B cell (primary cell): Measurements from ENCODE around the gene FGF5. TPM values are rescaled to one million over a fixed set of nuclear protein-coding genes. Genes with fewer than 3 reads are reported as not detected.

ENCODE experiments used
- ATAC-seq: fragments of 200-7000 bp; cut with Tn5 transposase; one replicate; pipeline ENCODE4 v1.10.0; 2021; ENCODE audit warnings: low read depth, mild to moderate bottlenecking, moderate number of reproducible peaks, moderate library complexity
- CTCF ChIA-PET: fragments of 350-600 bp; sonication (Branson Sonifier 250); formaldehyde crosslinking; loops from one replicate; lab custom pipeline; 2021; ENCODE audit warnings: antibody characterized with exemption, inconsistent platforms; lab: Charles Lee
- POLR2A ChIA-PET: fragments of 350-600 bp; sonication (Branson Sonifier 250); formaldehyde crosslinking; loops from one replicate; lab custom pipeline; 2021; ENCODE audit warnings: antibody characterized with exemption; lab: Charles Lee
- DNase-seq: peaks from one replicate; pipeline ENCODE4 v3.0.0; 2013
- H2AFZ ChIP-seq: 2 replicates; pipeline ENCODE4 v1.6.1; 2012; ENCODE audit warnings: mild to moderate bottlenecking, low read depth, low read length; ENCODE audit not compliant: insufficient read depth, poor library complexity, severe bottlenecking
- H3K27ac ChIP-seq, 2 donors: 1 replicate in 1 of 2; 2 replicates in 1 of 2; pipeline ENCODE4 v1.5.1; 2012 to 2013; ENCODE audit warnings: low read length in 2 of 2, mild to moderate bottlenecking in 2 of 2, moderate library complexity in 1 of 2
- H3K27me3 ChIP-seq, 4 experiments: fragments of 200-600 bp in 1 of 4; sonication (generic) in 1 of 4; replicated peaks in 1 of 4; 1 replicate in 2 of 4; 2 replicates in 2 of 4; pipeline versions ENCODE4 v1.6.1 to v1.7.0; 2013 to 2016; ENCODE audit warnings: low read length in 3 of 4, mild to moderate bottlenecking in 2 of 4, mixed read lengths in 1 of 4, moderate library complexity in 1 of 4; ENCODE audit not compliant: insufficient read depth in 4 of 4, control insufficient read depth in 3 of 4; ENCODE audit errors: control extremely low read depth in 1 of 4
- H3K36me3 ChIP-seq, 2 experiments: replicated peaks in 1 of 2; 1 replicate in 1 of 2; 2 replicates in 1 of 2; pipeline versions ENCODE4 v1.6.1 to v1.7.1; 2013; ENCODE audit warnings: low read length in 1 of 2; ENCODE audit not compliant: insufficient read depth in 2 of 2, control insufficient read depth in 1 of 2; ENCODE audit errors: control extremely low read depth in 1 of 2, extremely low read depth in 1 of 2
- H3K4me1 ChIP-seq, 2 donors: fragments of 200-600 bp in 1 of 2; sonication (generic) in 1 of 2; 1 replicate in 1 of 2; 2 replicates in 1 of 2; pipeline versions ENCODE4 v1.5.1 to v1.6.1; 2013 to 2017; ENCODE audit warnings: low read length in 2 of 2; ENCODE audit not compliant: control insufficient read depth in 2 of 2, insufficient read depth in 2 of 2
- H3K4me2 ChIP-seq: replicated peaks from 2 replicates; pipeline ENCODE3; 2012; ENCODE audit warnings: mild to moderate bottlenecking, low read depth, low read length; ENCODE audit not compliant: poor library complexity, severe bottlenecking
- H3K4me3 ChIP-seq, 5 experiments: fragments of 200-600 bp in 1 of 5; sonication (generic) in 1 of 5; 1 replicate in 3 of 5; 2 replicates in 2 of 5; pipeline versions ENCODE4 v1.5.1 to v1.7.0; 2011 to 2016; ENCODE audit warnings: low read length in 4 of 5, mild to moderate bottlenecking in 4 of 5, low read depth in 2 of 5, control low read depth in 1 of 5, moderate library complexity in 1 of 5; ENCODE audit not compliant: insufficient read depth in 1 of 5; ENCODE audit errors: control extremely low read depth in 1 of 5, extremely low read depth in 1 of 5
- H3K79me2 ChIP-seq: fragments of 200-600 bp; sonication (generic); one replicate; pipeline ENCODE4 v1.6.0; 2016; ENCODE audit warnings: low read length; ENCODE audit not compliant: control insufficient read depth, insufficient read depth
- H3K9ac ChIP-seq: fragments of 200-600 bp; sonication (generic); 2 replicates; pipeline ENCODE4 v1.6.1; 2017; ENCODE audit warnings: mild to moderate bottlenecking, low read length, moderate library complexity
- H3K9me3 ChIP-seq, 3 donors: one replicate each; pipeline versions ENCODE4 v1.6.1 to v1.7.1; 2013; ENCODE audit warnings: low read length in 2 of 3; ENCODE audit not compliant: control insufficient read depth in 2 of 3, insufficient read depth in 1 of 3; ENCODE audit errors: control extremely low read depth in 1 of 3
- H4K20me1 ChIP-seq: 2 replicates; pipeline ENCODE4 v1.6.0; 2012; ENCODE audit warnings: mild to moderate bottlenecking, low read length; ENCODE audit not compliant: insufficient read depth, control insufficient read depth, poor library complexity, severe bottlenecking
- H3K27ac Mint-ChIP-seq: one replicate; pipeline ENCODE4 v1.8.0; 2021; ENCODE audit warnings: mixed read lengths
- H3K27me3 Mint-ChIP-seq: one replicate; pipeline ENCODE4 v1.8.0; 2021; ENCODE audit warnings: mixed read lengths
- H3K4me1 Mint-ChIP-seq: one replicate; pipeline ENCODE4 v1.8.0; 2021; ENCODE audit warnings: mixed read lengths
- H3K4me3 Mint-ChIP-seq: one replicate; pipeline ENCODE4 v1.8.0; 2021; ENCODE audit warnings: mixed read lengths
- H3K9me3 Mint-ChIP-seq: one replicate; pipeline ENCODE4 v1.8.0; 2022; ENCODE audit warnings: mixed read lengths; ENCODE audit not compliant: insufficient read depth
- CTCF ChIP-seq: fragments of 200-600 bp; IDR thresholded peaks from one replicate; pipeline ENCODE4 v1.8.0; 2022; ENCODE audit warnings: antibody characterized with exemption, mild to moderate bottlenecking
- EZH2 ChIP-seq: IDR thresholded peaks from 2 replicates; pipeline ENCODE4 v1.6.1; 2012; ENCODE audit warnings: borderline replicate concordance, low read depth, mild to moderate bottlenecking, moderate library complexity, low read length; ENCODE audit not compliant: insufficient read depth, poor library complexity, severe bottlenecking
- WGBS: methylation state at CpG from one replicate; pipeline ENCODE4 v1.1.5; 2013; ENCODE audit warnings: missing lambda C conversion rate; ENCODE audit not compliant: insufficient coverage; 5-methylcytosine and 5-hydroxymethylcytosine counted together
- intact Hi-C: fragments of 100-400 bp; cut with micrococcal nuclease; formaldehyde crosslinking; loops from one replicate; pipeline ENCODE4 v1.10.0; 2022
- polyA plus RNA-seq: library from polyadenylated mRNA; depleted of rRNA; stranded (reverse); fragments of >200 nt; gene quantifications from 2 replicates; pipeline ENCODE4 v1.2.3, GENCODE V29; 2012
- total RNA-seq, 2 donors: library from RNA; stranded (reverse); fragments of 120-200 nt in 1 of 2; gene quantifications; 1 replicate in 1 of 2; 2 replicates in 1 of 2; pipeline versions ENCODE4 v1.2.3 to v1.2.4, GENCODE V29; 2013 to 2022

Gene FGF5
- total and polyA plus RNA-seq, 2 donors (not counting 1 experiment from before 2014, with no cell fraction given): 0.01 TPM; not detected in 1

GRCh38 chr4:80221161-80221560 lies 45.3 kb upstream of the FGF5 start:
- no peak overlapping the region for H2AFZ ChIP-seq
- H3K9me3 ChIP-seq: no peaks in the 10 kb centered on the region
- Mint-ChIP-seq H3K9me3 (no peaks in the 10 kb centered on the region), H3K4me3 (no peak overlapping the region), H3K27me3 (peaks cover 9% of the 10 kb centered on the region), H3K27ac (no peak overlapping the region), H3K4me1 (no peaks in the 10 kb centered on the region)
- ATAC-seq: no peak
- H3K4me3 ChIP-seq: no peak overlapping the region
- H3K36me3 ChIP-seq: no peaks in the 10 kb centered on the region
- peaks cover 0 to 11% (median 5%) of the 10 kb centered on the region in 4 experiments for H3K27me3 ChIP-seq
- H3K79me2 ChIP-seq: no peaks in the 10 kb centered on the region
- intact Hi-C loops: no loop called here
- DNase-seq: no peak
- no peak overlapping the region for H3K27ac ChIP-seq
- TF ChIP-seq CTCF (peak; percentile 33), EZH2 (no peak)
- H3K9ac ChIP-seq: no peak overlapping the region
- no peaks in the 10 kb centered on the region for H3K4me1 ChIP-seq
- no peak overlapping the region for H3K4me2 ChIP-seq
- H4K20me1 ChIP-seq: no peaks in the 10 kb centered on the region
- ChIA-PET CTCF (interaction anchor here (0.7 to 4.2 kb wide), 10 partner anchors 9 to 1269 kb away, joined by 3 to 26 read pairs (median 4); no protein-coding TSS in a partner anchor), POLR2A (no interaction called here)

GRCh38 chr4:80225595-80225994 lies 40.9 kb upstream of the FGF5 start:
- Histone ChIP-seq H3K36me3 (no peaks in the 10 kb centered on the region), H3K4me2 (no peak overlapping the region), H4K20me1 (no peaks in the 10 kb centered on the region), H3K4me1 (no peaks in the 10 kb centered on the region), H3K79me2 (no peaks in the 10 kb centered on the region), H3K9ac (no peak overlapping the region), H3K27me3 (peaks cover 0 to 3% (median 1%) of the 10 kb centered on the region in 4 experiments), H2AFZ (no peak overlapping the region), H3K9me3 (no peaks in the 10 kb centered on the region), H3K4me3 (no peak overlapping the region), H3K27ac (no peak overlapping the region)
- no peak overlapping the region for H3K27ac Mint-ChIP-seq
- no peak for TF ChIP-seq EZH2
- TF ChIP-seq CTCF: no peak
- H3K4me3 Mint-ChIP-seq: no peak overlapping the region
- WGBS: 0% methylated on average over 1 of the region's 2 CpGs
- intact Hi-C loops: no loop called here
- DNase-seq: no peak
- H3K4me1 Mint-ChIP-seq: peaks cover 2% of the 10 kb centered on the region
- CTCF ChIA-PET: interaction anchor here (1.0 to 2.1 kb wide), 3 partner anchors 9 to 308 kb away, joined by 3 to 8 read pairs (median 4); no protein-coding TSS in a partner anchor
- no peaks in the 10 kb centered on the region for H3K9me3 Mint-ChIP-seq
- POLR2A ChIA-PET: no interaction called here
- H3K27me3 Mint-ChIP-seq: peaks cover 13% of the 10 kb centered on the region
- ATAC-seq: no peak
